ENCODE measurements around the gene AMH.

The AMH gene

DNA sequence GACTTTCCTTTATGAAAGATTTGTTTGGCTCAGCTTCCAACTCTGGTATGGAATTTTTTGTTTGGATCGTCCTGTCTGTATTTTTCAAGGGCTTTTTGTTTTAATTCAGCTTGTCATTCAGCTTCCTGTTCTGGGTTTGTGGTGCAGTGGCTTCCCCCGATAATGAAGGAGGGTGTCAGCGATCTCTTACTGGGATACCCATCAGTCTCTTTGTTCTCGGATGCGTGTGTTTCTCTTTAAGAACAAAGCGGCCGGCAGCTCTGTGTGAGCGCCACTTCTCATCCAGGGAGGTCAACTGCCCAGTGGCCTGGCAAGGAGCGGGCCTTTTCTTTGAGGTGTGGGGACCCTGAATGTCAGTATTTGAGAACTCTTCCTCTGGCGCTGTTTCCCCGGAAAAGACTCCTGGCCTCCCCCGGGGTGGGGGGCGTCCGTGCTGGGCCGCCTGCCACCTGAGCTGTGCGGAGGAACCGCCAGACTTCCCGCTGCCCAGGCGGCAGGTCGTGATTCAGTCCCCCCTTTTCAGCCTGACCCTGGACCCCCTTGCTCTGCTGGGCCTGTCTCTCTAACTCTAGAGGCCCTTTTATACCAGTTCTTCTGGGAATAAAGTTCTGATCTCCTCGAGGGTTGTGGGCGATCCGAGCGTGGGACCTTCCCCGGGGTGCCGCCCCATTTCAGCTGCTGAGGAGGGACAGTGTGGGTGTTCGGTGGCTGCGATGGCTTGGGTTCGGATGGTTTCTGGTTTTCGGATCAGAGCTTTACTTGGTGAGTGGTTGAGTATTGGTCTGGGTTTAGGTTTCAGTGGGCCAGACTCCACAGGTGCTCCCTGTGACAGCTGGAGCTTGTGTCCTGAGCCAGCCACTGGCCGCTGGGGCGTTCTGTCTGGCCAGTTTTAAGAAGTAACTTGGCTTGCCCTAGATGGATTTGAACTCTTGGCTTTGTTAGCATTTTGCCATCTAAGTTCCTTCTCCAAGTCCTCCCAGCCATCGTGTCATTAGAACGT is 9.1 kb upstream of the AMH start:
- TF ChIP-seq, protein P1, sequence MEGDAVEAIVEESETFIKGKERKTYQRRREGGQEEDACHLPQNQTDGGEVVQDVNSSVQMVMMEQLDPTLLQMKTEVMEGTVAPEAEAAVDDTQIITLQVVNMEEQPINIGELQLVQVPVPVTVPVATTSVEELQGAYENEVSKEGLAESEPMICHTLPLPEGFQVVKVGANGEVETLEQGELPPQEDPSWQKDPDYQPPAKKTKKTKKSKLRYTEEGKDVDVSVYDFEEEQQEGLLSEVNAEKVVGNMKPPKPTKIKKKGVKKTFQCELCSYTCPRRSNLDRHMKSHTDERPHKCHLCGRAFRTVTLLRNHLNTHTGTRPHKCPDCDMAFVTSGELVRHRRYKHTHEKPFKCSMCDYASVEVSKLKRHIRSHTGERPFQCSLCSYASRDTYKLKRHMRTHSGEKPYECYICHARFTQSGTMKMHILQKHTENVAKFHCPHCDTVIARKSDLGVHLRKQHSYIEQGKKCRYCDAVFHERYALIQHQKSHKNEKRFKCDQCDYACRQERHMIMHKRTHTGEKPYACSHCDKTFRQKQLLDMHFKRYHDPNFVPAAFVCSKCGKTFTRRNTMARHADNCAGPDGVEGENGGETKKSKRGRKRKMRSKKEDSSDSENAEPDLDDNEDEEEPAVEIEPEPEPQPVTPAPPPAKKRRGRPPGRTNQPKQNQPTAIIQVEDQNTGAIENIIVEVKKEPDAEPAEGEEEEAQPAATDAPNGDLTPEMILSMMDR (IDR thresholded peaks at IDR 0.05; ENCODE audit: borderline replicate concordance, control extremely low read depth, extremely low read depth, insufficient read depth, missing control alignments), result no peak
- in situ Hi-C loops (cut with MboI; ENCODE audit: low sequenced_read_pairs, unreplicated experiment), result no loop called here
- DNase-seq (ENCODE audit: low spot score), result no peak

DNA sequence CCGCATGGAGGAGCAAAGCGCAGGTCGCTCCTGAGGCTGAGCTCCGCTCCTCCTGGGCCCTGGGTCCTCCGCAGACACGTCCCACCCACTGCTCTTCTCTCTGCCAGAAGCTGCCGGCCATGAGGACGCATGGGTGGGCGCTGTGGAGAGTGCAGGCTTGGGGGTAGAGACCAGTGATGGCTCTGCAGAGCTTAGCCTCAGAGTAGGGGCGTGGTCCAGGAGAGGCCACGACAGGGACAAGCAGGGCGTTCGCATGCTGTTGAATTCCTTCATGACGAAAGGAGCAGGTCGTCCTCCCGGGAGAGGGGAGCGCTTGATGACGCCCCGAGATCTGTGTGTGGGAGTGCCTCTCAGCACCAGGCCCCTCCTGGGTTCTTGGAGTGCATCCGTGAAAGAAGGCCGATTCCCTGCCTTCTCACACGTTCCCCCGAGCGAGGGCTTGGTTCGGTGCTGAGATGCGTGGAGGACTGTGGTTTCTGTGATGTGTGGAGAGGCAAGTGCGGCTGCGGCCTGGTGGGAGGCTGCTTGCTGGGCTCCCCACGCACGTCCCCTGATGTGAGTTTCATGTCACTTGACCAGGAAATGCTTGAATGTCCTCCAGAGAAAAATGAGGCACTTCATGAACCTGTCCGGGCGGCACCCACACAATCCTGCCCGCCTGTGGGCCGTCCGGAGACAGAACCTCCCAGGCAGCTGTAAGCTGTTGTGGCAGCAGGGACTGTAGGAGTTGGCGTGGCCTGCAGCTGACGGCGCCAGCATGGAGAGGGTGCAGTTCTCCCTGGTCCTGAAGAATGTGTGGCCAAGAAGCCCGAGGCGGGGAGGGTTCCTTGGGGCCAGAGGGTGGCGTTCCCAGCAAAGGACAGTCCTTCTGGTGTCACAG is 8.0 kb upstream of the AMH start:
- in situ Hi-C loops (cut with MboI; ENCODE audit: low sequenced_read_pairs, unreplicated experiment), result no loop called here
- TF ChIP-seq, protein P1 (IDR thresholded peaks at IDR 0.05; ENCODE audit: borderline replicate concordance, control extremely low read depth, extremely low read depth, insufficient read depth, missing control alignments), result no peak
- DNase-seq (ENCODE audit: low spot score), result no peak

DNA sequence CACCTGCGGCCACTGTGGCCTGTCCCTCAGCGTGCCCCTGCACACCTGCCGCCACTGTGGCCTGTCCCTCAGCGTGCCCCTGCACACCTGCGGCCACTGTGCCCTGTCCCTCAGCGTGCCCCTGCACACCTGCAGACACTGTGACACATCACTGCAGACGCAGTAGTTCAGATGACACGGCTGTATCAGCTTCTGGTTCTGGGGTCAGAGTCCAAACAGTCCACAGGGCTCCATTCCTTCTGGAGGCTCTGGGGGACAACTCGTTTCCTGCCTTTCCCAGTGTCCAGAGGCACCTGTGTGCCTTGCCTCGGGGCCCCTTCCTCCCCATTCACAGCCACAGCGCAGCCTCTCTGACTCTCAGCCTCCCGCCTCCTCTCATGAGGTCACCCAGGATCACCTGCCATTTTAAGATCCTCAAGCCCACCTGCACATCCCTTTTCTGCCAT is 7.0 kb upstream of the AMH start:
- TF ChIP-seq, protein P1 (IDR thresholded peaks at IDR 0.05; ENCODE audit: borderline replicate concordance, control extremely low read depth, extremely low read depth, insufficient read depth, missing control alignments), result no peak
- DNase-seq (ENCODE audit: low spot score), result no peak
- in situ Hi-C loops (cut with MboI; ENCODE audit: low sequenced_read_pairs, unreplicated experiment), result no loop called here

DNA sequence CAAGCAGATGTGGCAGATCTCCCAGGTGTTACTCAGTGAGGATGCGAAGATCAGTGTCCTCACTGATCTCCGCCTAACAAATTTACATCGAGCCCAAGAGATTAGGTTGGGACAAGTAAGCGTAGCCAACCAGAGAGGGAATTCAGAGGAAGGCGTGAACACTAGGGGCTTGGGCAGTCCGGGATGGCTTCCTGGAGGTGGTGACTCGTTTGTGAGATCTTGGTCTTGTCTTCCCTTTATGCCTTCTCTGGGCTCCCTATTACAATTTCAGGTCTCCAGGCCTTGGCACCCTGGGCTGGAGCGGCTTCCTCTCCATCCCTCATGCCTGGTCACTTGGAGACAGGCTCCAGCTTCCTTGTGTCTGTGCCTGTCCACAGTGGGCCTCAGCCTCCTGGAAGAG is 6.3 kb upstream of the AMH start:
- in situ Hi-C loops (cut with MboI; ENCODE audit: low sequenced_read_pairs, unreplicated experiment), result no loop called here
- TF ChIP-seq, protein P1 (IDR thresholded peaks at IDR 0.05; ENCODE audit: borderline replicate concordance, control extremely low read depth, extremely low read depth, insufficient read depth, missing control alignments), result no peak
- DNase-seq (ENCODE audit: low spot score), result no peak

DNA sequence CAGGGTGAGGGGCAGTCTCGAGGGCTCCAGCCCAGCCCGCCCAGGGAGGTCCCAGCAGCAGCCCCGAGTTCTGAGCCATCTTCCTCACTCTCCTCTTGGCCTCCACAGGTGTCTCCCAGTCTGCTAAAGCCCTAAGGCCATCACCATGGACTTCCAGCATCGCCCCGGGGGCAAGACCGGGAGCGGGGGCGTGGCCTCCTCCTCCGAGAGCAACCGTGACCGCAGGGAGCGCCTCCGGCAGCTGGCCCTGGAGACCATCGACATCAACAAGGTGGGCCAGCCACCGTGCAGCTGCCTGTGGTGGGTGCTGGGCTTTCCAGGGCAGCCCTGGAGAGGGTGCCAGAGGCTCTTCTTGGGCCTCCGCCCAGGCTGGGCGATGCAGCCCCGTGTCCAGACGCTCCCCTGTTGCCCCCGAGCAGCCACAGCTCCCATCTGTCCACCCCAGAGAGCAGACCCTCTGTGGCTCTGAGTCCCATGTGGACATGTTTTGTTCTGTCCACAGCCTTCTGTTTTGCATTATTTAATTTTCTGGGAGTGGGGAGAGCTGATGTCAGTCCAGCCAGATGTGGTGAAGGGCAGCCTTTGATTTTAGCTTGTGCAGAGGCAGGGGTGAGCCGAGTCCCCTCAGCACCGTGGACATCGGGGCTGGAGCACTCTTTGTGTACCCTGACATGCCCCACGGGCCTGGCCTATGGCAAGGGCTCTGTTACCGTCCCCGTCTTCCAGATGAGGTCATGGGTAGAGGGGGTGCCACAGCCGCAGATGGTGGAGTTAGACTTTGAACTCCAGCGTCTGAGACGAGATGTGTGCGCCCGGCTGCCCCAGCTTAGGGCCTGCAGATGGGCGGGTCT is 5.6 kb upstream of the AMH start:
- in situ Hi-C loops (cut with MboI; ENCODE audit: low sequenced_read_pairs, unreplicated experiment), result no loop called here
- TF ChIP-seq, protein P1 (IDR thresholded peaks at IDR 0.05; ENCODE audit: borderline replicate concordance, control extremely low read depth, extremely low read depth, insufficient read depth, missing control alignments), result no peak
- no peak for DNase-seq (ENCODE audit: low spot score)

DNA sequence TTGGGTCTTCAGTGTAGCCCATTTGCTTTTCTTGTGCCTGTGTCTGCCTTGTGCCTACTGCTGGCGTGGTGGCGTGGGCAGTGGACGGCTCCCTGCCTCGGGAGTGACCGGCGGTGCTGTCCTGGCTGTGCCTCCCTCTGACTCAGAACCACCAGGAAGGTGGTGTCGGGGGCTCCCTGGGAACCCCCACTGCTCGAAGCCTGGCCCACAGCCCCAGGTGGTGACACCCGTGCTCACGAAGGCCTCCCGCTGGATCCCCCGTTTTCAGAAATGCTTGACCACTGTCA is 5.1 kb upstream of the AMH start:
- in situ Hi-C loops (cut with MboI; ENCODE audit: low sequenced_read_pairs, unreplicated experiment), result no loop called here
- TF ChIP-seq, protein P1 (IDR thresholded peaks at IDR 0.05; ENCODE audit: borderline replicate concordance, control extremely low read depth, extremely low read depth, insufficient read depth, missing control alignments), result no peak
- DNase-seq (ENCODE audit: low spot score), result no peak
